Activated CD4-positive, alpha-beta T cell treated with anti-CD3 and anti-CD28 coated beads for 36 hours (primary cell): ENCODE data around the gene CSTPP1. TPM values are rescaled to one million over a fixed set of nuclear protein-coding genes. Genes with fewer than 3 reads are reported as not detected.

Experiments used
- ATAC-seq: fragments of 200-7000 bp; cut with Tn5 transposase; one replicate; pipeline ENCODE4 v1.10.0; 2021; ENCODE audit warnings: mild to moderate bottlenecking, moderate library complexity
- CTCF ChIA-PET: fragments of 350-600 bp; sonication (Branson Sonifier 250); formaldehyde crosslinking; loops from one replicate; lab custom pipeline; 2021; ENCODE audit warnings: antibody characterized with exemption; lab: Charles Lee
- POLR2A ChIA-PET: fragments of 350-600 bp; sonication (Branson Sonifier 250); formaldehyde crosslinking; loops from one replicate; lab custom pipeline; 2021; ENCODE audit warnings: antibody characterized with exemption, inconsistent platforms; lab: Charles Lee
- DNase-seq: peaks from one replicate; pipeline ENCODE4 v3.0.0-alpha.2; 2020
- H3K27ac Mint-ChIP-seq: one replicate; pipeline ENCODE4 v1.8.0; 2021; ENCODE audit warnings: mixed read lengths
- H3K27me3 Mint-ChIP-seq: one replicate; pipeline ENCODE4 v1.8.0; 2021; ENCODE audit warnings: mixed read lengths
- H3K36me3 Mint-ChIP-seq: one replicate; pipeline ENCODE4 v1.8.0; 2021; ENCODE audit warnings: low read depth, mixed read lengths
- H3K4me1 Mint-ChIP-seq: one replicate; pipeline ENCODE4 v1.8.0; 2021; ENCODE audit warnings: mixed read lengths
- H3K4me3 Mint-ChIP-seq: one replicate; pipeline ENCODE4 v1.8.0; 2021; ENCODE audit warnings: mild to moderate bottlenecking, moderate library complexity, mixed read lengths
- H3K9me3 Mint-ChIP-seq: one replicate; pipeline ENCODE4 v1.8.0; 2021; ENCODE audit warnings: low read depth, mixed read lengths
- intact Hi-C, 2 experiments: fragments of 100-400 bp; cut with DNase I in 1 of 2; cut with micrococcal nuclease in 1 of 2; formaldehyde crosslinking; loops; one replicate each; pipeline versions ENCODE4 v1.14.2 to v1.15.1; 2022 to 2024; cut with DNase I, micrococcal nuclease
- total RNA-seq, 2 experiments: library from RNA; stranded (reverse); gene quantifications; one replicate each; pipeline ENCODE4 v1.2.3, GENCODE V29; 2021

The CSTPP1 gene
- total RNA-seq, 2 experiments from 2014 or later = 17.9 to 18.6 TPM

GRCh38 chr11:47161134-47161854 is 224.7 kb downstream of the CSTPP1 start:
- H3K9me3 Mint-ChIP-seq = no peaks in the 10 kb centered on the region
- H3K36me3 Mint-ChIP-seq = peaks cover 3% of the 10 kb centered on the region
- peak; percentile 77 for DNase-seq
- ChIA-PET POLR2A (no interaction called here), CTCF (interaction anchor here (0.6 to 1.1 kb wide), 14 partner anchors 10 to 400 kb away, joined by 3 to 7 read pairs (median 3); no protein-coding TSS in a partner anchor)
- no peaks in the 10 kb centered on the region for H3K4me1 Mint-ChIP-seq
- no peak overlapping the region for H3K27ac Mint-ChIP-seq
- H3K4me3 Mint-ChIP-seq = no peak overlapping the region
- intact Hi-C loops = loop anchor here in 1 of 2 experiments (1.0 kb wide), 2 partner anchors 241 to 272 kb away; no protein-coding TSS in a partner anchor
- no peaks in the 10 kb centered on the region for H3K27me3 Mint-ChIP-seq
- ATAC-seq = peak; percentile 83

- CTCF ChIA-PET = interaction anchor here (0.6 to 2.3 kb wide), 8 partner anchors 8 to 400 kb away, joined by 3 to 23 read pairs (median 5); no protein-coding TSS in a partner anchor
- H3K36me3 Mint-ChIP-seq = peaks cover 3% of the 10 kb centered on the region
Observed at GRCh38 chr11:47161890-47162289, 225.3 kb downstream of the CSTPP1 start.

GRCh38 chr11:47162426-47162825 is 225.9 kb downstream of the CSTPP1 start:
- H3K9me3 Mint-ChIP-seq = no peaks in the 10 kb centered on the region
- ChIA-PET POLR2A (interaction anchor here (0.6 kb wide), 1 partner anchor 12 kb away, joined by 3 read pairs; no protein-coding TSS in a partner anchor), CTCF (interaction anchor here (0.6 to 2.3 kb wide), 9 partner anchors 9 to 276 kb away, joined by 3 to 23 read pairs (median 5); no protein-coding TSS in a partner anchor)
- no peak for ATAC-seq
- no peaks in the 10 kb centered on the region for H3K27me3 Mint-ChIP-seq
- no peak overlapping the region for H3K4me3 Mint-ChIP-seq
- H3K4me1 Mint-ChIP-seq = no peaks in the 10 kb centered on the region
- H3K27ac Mint-ChIP-seq = no peak overlapping the region
- intact Hi-C loops = no loop called here
- peaks cover 5% of the 10 kb centered on the region for H3K36me3 Mint-ChIP-seq
- no peak for DNase-seq

More at GRCh38 chr11:47161890-47162289, 225.3 kb downstream of the CSTPP1 start:
- Mint-ChIP-seq H3K4me3 (no peak overlapping the region), H3K27ac (no peak overlapping the region), H3K27me3 (no peaks in the 10 kb centered on the region), H3K4me1 (no peaks in the 10 kb centered on the region), H3K9me3 (no peaks in the 10 kb centered on the region)
- POLR2A ChIA-PET = no interaction called here
- no peak for DNase-seq
- intact Hi-C loops = loop anchor here in 1 of 2 experiments (1.0 kb wide), 2 partner anchors 242 to 273 kb away; no protein-coding TSS in a partner anchor
- no peak for ATAC-seq

GRCh38 chr11:47163193-47163592 is 226.6 kb downstream of the CSTPP1 start:
- intact Hi-C loops = no loop called here
- H3K4me1 Mint-ChIP-seq = no peaks in the 10 kb centered on the region
- DNase-seq (no peak), ATAC-seq (no peak)
- no peaks in the 10 kb centered on the region for H3K27me3 Mint-ChIP-seq
- no peak overlapping the region for H3K4me3 Mint-ChIP-seq
- H3K36me3 Mint-ChIP-seq = peaks cover 5% of the 10 kb centered on the region
- POLR2A ChIA-PET = interaction anchor here (0.6 to 1.1 kb wide), 3 partner anchors 13 to 276 kb away, joined by 3 to 5 read pairs (median 5); no protein-coding TSS in a partner anchor
- no peak overlapping the region for H3K27ac Mint-ChIP-seq
- CTCF ChIA-PET = interaction anchor here (0.5 to 2.3 kb wide), 9 partner anchors 10 to 1078 kb away, joined by 3 to 23 read pairs (median 4); no protein-coding TSS in a partner anchor
- no peaks in the 10 kb centered on the region for H3K9me3 Mint-ChIP-seq

- no peaks in the 10 kb centered on the region for H3K4me1 Mint-ChIP-seq
- DNase-seq = no peak
- H3K36me3 Mint-ChIP-seq = peaks cover 8% of the 10 kb centered on the region
- no peaks in the 10 kb centered on the region for H3K9me3 Mint-ChIP-seq
- no peak overlapping the region for H3K4me3 Mint-ChIP-seq
- ChIA-PET CTCF (interaction anchor here (2.3 kb wide), 1 partner anchor 11 kb away, joined by 23 read pairs; no protein-coding TSS in a partner anchor), POLR2A (interaction anchor here (0.5 to 1.1 kb wide), 2 partner anchors 8 to 247 kb away, joined by 3 to 5 read pairs; no protein-coding TSS in a partner anchor)
- no peak for ATAC-seq
- H3K27me3 Mint-ChIP-seq = no peaks in the 10 kb centered on the region
- intact Hi-C loops = no loop called here
- H3K27ac Mint-ChIP-seq = no peak overlapping the region
Observed at GRCh38 chr11:47163898-47164297, 227.3 kb downstream of the CSTPP1 start.

- ATAC-seq = no peak
- H3K36me3 Mint-ChIP-seq = peaks cover 8% of the 10 kb centered on the region
- intact Hi-C loops = no loop called here
- H3K4me3 Mint-ChIP-seq = no peak overlapping the region
- no peak overlapping the region for H3K27ac Mint-ChIP-seq
- no peaks in the 10 kb centered on the region for H3K4me1 Mint-ChIP-seq
- DNase-seq = no peak
- no peaks in the 10 kb centered on the region for H3K27me3 Mint-ChIP-seq
- CTCF ChIA-PET = interaction anchor here (1.2 kb wide), 1 partner anchor 9 kb away, joined by 3 read pairs; no protein-coding TSS in a partner anchor
- POLR2A ChIA-PET = interaction anchor here (0.5 to 0.8 kb wide), 2 partner anchors 8 to 94 kb away, joined by 3 read pairs; no protein-coding TSS in a partner anchor
- no peaks in the 10 kb centered on the region for H3K9me3 Mint-ChIP-seq
Observed at GRCh38 chr11:47164321-47164720, 227.8 kb downstream of the CSTPP1 start.

- ATAC-seq = no peak
- no peak for DNase-seq
- H3K27ac Mint-ChIP-seq = no peak overlapping the region
- intact Hi-C loops = no loop called here
- CTCF ChIA-PET = interaction anchor here (0.6 to 1.2 kb wide), 3 partner anchors 10 to 41 kb away, joined by 3 read pairs; no protein-coding TSS in a partner anchor
- H3K9me3 Mint-ChIP-seq = no peaks in the 10 kb centered on the region
- POLR2A ChIA-PET = no interaction called here
- H3K4me1 Mint-ChIP-seq = no peaks in the 10 kb centered on the region
- no peak overlapping the region for H3K4me3 Mint-ChIP-seq
- H3K36me3 Mint-ChIP-seq = peaks cover 8% of the 10 kb centered on the region
- H3K27me3 Mint-ChIP-seq = no peaks in the 10 kb centered on the region
Observed at GRCh38 chr11:47165253-47165840, 228.8 kb downstream of the CSTPP1 start.

- DNase-seq (no peak), ATAC-seq (no peak)
- no peak overlapping the region for H3K27ac Mint-ChIP-seq
- CTCF ChIA-PET = interaction anchor here (1.2 kb wide), 1 partner anchor 13 kb away, joined by 3 read pairs; no protein-coding TSS in a partner anchor
- no peaks in the 10 kb centered on the region for H3K27me3 Mint-ChIP-seq
- H3K4me1 Mint-ChIP-seq = peaks cover 3% of the 10 kb centered on the region
- peaks cover 13% of the 10 kb centered on the region for H3K36me3 Mint-ChIP-seq
- POLR2A ChIA-PET = interaction anchor here (0.6 kb wide), 1 partner anchor 305 kb away, joined by 4 read pairs; no protein-coding TSS in a partner anchor
- intact Hi-C loops = no loop called here
- no peaks in the 10 kb centered on the region for H3K9me3 Mint-ChIP-seq
- H3K4me3 Mint-ChIP-seq = no peak overlapping the region
Observed at GRCh38 chr11:47166368-47166767, 229.8 kb downstream of the CSTPP1 start.

- no peak overlapping the region for H3K4me3 Mint-ChIP-seq
- H3K9me3 Mint-ChIP-seq = no peaks in the 10 kb centered on the region
- H3K27me3 Mint-ChIP-seq = no peaks in the 10 kb centered on the region
- ChIA-PET POLR2A (interaction anchor here (0.6 kb wide), 1 partner anchor 98 kb away, joined by 3 read pairs; no protein-coding TSS in a partner anchor), CTCF (interaction anchor here (0.5 to 2.0 kb wide), 5 partner anchors 9 to 73 kb away, joined by 3 to 7 read pairs (median 3); partner anchors contain the start of gene PACSIN3)
- H3K4me1 Mint-ChIP-seq = peaks cover 29% of the 10 kb centered on the region
- DNase-seq (no peak), ATAC-seq (no peak)
- intact Hi-C loops = no loop called here
- H3K27ac Mint-ChIP-seq = peak overlapping the region; percentile 42
- H3K36me3 Mint-ChIP-seq = peaks cover 18% of the 10 kb centered on the region
Observed at GRCh38 chr11:47171061-47171838, 234.7 kb downstream of the CSTPP1 start.

GRCh38 chr11:47171856-47172255 is 235.3 kb downstream of the CSTPP1 start:
- POLR2A ChIA-PET = interaction anchor here (0.6 to 1.7 kb wide), 2 partner anchors 43 to 97 kb away, joined by 3 to 7 read pairs; partner anchors contain the start of gene DDB2
- intact Hi-C loops = no loop called here
- peak overlapping the region; percentile 42 for H3K27ac Mint-ChIP-seq

More at GRCh38 chr11:47171856-47172255, 235.3 kb downstream of the CSTPP1 start:
- peaks cover 19% of the 10 kb centered on the region for H3K36me3 Mint-ChIP-seq
- no peak overlapping the region for H3K4me3 Mint-ChIP-seq
- CTCF ChIA-PET = interaction anchor here (0.5 to 2.0 kb wide), 4 partner anchors 10 to 73 kb away, joined by 3 to 7 read pairs (median 4); partner anchors contain the start of gene PACSIN3
- H3K9me3 Mint-ChIP-seq = no peaks in the 10 kb centered on the region
- peaks cover 29% of the 10 kb centered on the region for H3K4me1 Mint-ChIP-seq
- no peaks in the 10 kb centered on the region for H3K27me3 Mint-ChIP-seq
- DNase-seq (no peak), ATAC-seq (no peak)
